ENCODE measurements around the gene EMX1.
A peak's percentile ranks its signal among the peaks of the same experiment; 100 is the strongest.

Gene EMX1

GRCh38 chr2:72917138-72917876, at the start of gene EMX1:
Gene EMX1, plus strand, starts transcription at chr2:72917519. Its CDS starts 334 bp downstream, at chr2:72917853.
- peak; percentile 85 for DNase-seq (ENCODE audit: low spot score)

GRCh38 chr2:72871060-72871459, 46.3 kb upstream of the EMX1 start:
- DNase-seq (ENCODE audit: low spot score): no peak

- no peak for DNase-seq (ENCODE audit: low spot score)
These were observed 45.4 kb upstream of the EMX1 start for GRCh38 chr2:72871880-72872279.

- DNase-seq (ENCODE audit: low spot score): peak; percentile 34
These were observed 33.9 kb upstream of the EMX1 start for GRCh38 chr2:72883356-72883962.

GRCh38 chr2:72886505-72887031, 30.8 kb upstream of the EMX1 start:
- no peak for DNase-seq (ENCODE audit: low spot score)

- DNase-seq (ENCODE audit: low spot score): peak; percentile 84
These were observed 30.1 kb upstream of the EMX1 start, which contains the start of gene SPR for GRCh38 chr2:72887032-72887739. Gene SPR, plus strand, starts transcription at chr2:72887408. Its CDS starts 25 bp downstream, at chr2:72887433.

- peak; percentile 93 for DNase-seq (ENCODE audit: low spot score)
These were observed 29.4 kb upstream of the EMX1 start for GRCh38 chr2:72887740-72888437.

- no peak for DNase-seq (ENCODE audit: low spot score)
These were observed 28.7 kb upstream of the EMX1 start for GRCh38 chr2:72888438-72889202.

- no peak for DNase-seq (ENCODE audit: low spot score)
These were observed 27.3 kb upstream of the EMX1 start for GRCh38 chr2:72889991-72890390.

- DNase-seq (ENCODE audit: low spot score): no peak
These were observed 26.1 kb upstream of the EMX1 start for GRCh38 chr2:72891091-72891818.

- DNase-seq (ENCODE audit: low spot score): peak; percentile 84
These were observed 24.7 kb upstream of the EMX1 start for GRCh38 chr2:72892506-72893173.

- peak; percentile 79 for DNase-seq (ENCODE audit: low spot score)
These were observed 23.6 kb upstream of the EMX1 start for GRCh38 chr2:72893594-72894319.

- peak; percentile 89 for DNase-seq (ENCODE audit: low spot score)
These were observed 22.8 kb upstream of the EMX1 start for GRCh38 chr2:72894514-72894913.

GRCh38 chr2:72895154-72895553, 22.2 kb upstream of the EMX1 start:
- peak; percentile 28 for DNase-seq (ENCODE audit: low spot score)

- peak; percentile 85 for DNase-seq (ENCODE audit: low spot score)
These were observed 21.5 kb upstream of the EMX1 start for GRCh38 chr2:72895759-72896281.

- DNase-seq (ENCODE audit: low spot score): peak; percentile 78
These were observed 20.9 kb upstream of the EMX1 start for GRCh38 chr2:72896446-72896845.

- no peak for DNase-seq (ENCODE audit: low spot score)
These were observed 19.3 kb upstream of the EMX1 start for GRCh38 chr2:72897785-72898584.

GRCh38 chr2:72898585-72898906, 18.8 kb upstream of the EMX1 start:
- DNase-seq (ENCODE audit: low spot score): no peak

All from kidney tubule cell (primary cell).